ENCODE data around the gene TAF6L. TPM values are rescaled to one million over a fixed set of nuclear protein-coding genes. Genes with fewer than 3 reads are reported as not detected.
A peak's percentile ranks its signal among the peaks of the same experiment; 100 is the strongest.

The TAF6L gene
- total and polyA plus RNA-seq, 9 of the 15 experiments (the other 6 are each of a cell fraction or from before 2014, with no cell fraction given), result 0.04 to 45.5 (median 20.8) TPM

- TF ChIP-seq HMGXB4 (CRISPR knock-in tag; IDR thresholded peaks at IDR 0.05), result peak; percentile 94; the same call in 1 of the 2 replicates
- peak; percentile 89 for TF ChIP-seq TFAP4 (CRISPR knock-in tag; IDR thresholded peaks at IDR 0.05; ENCODE audit: borderline replicate concordance)
- TF ChIP-seq ZNF740 (CRISPR knock-in tag; IDR thresholded peaks at IDR 0.05), result 0 out of 2 replicates have a peak, but pooled peaks have one; percentile 28
- TF ChIP-seq ZNF740 (tag; IDR thresholded peaks at IDR 0.05), result no peak
- no peak for TF ChIP-seq IRF2 (CRISPR knock-in tag; IDR thresholded peaks at IDR 0.05)
- TF ChIP-seq CCNT2 (IDR thresholded peaks at IDR 0.05; ENCODE audit: borderline replicate concordance, extremely low read depth, insufficient read length, low read depth, low read length), result peak; percentile 97
- TF ChIP-seq HSF4 (CRISPR knock-in tag; IDR thresholded peaks at IDR 0.05; ENCODE audit: borderline replicate concordance), result no peak
- 0 out of 2 replicates have a peak, but pooled peaks have one; percentile 16 for TF ChIP-seq CEBPB (tag; IDR thresholded peaks at IDR 0.05)
- peak; percentile 81 for TF ChIP-seq GTF2B (IDR thresholded peaks at IDR 0.05; ENCODE audit: extremely low read depth, insufficient read length)
- TF ChIP-seq POLR2B (IDR thresholded peaks at IDR 0.05; ENCODE audit: low read depth, partially characterized antibody), result peak; percentile 99
- TF ChIP-seq ZNF778 (CRISPR knock-in tag; IDR thresholded peaks at IDR 0.05), result no peak
- TF ChIP-seq ZNF232 (CRISPR knock-in tag; IDR thresholded peaks at IDR 0.05), result peak; percentile 91
- TF ChIP-seq MIER1 (IDR thresholded peaks at IDR 0.05; ENCODE audit: low read depth), result no peak
- TF ChIP-seq PRMT5 (CRISPR knock-in tag; IDR thresholded peaks at IDR 0.05), result no peak
- no peak for TF ChIP-seq RBM39 (optimal IDR thresholded peaks at IDR 0.05; ENCODE audit: low read depth, low read length)
- no peak for TF ChIP-seq GABPB2 (CRISPR knock-in tag; conservative IDR thresholded peaks at IDR 0.05)
- TF ChIP-seq PHB (CRISPR knock-in tag; IDR thresholded peaks at IDR 0.05), result peak; percentile 56; the same call in 1 of the 2 replicates
- no peak for TF ChIP-seq MTF1 (CRISPR knock-in tag; IDR thresholded peaks at IDR 0.05; ENCODE audit: borderline replicate concordance)
- TF ChIP-seq ZBTB49 (CRISPR knock-in tag; IDR thresholded peaks at IDR 0.05; ENCODE audit: borderline replicate concordance), result no peak
- TF ChIP-seq BDP1 (IDR thresholded peaks at IDR 0.05; ENCODE audit: insufficient read depth, insufficient read length), result no peak
- TF ChIP-seq POLR3A (IDR thresholded peaks at IDR 0.05; ENCODE audit: borderline replicate concordance, extremely low read depth, insufficient read depth, insufficient read length), result no peak
Observed at GRCh38 chr11:62805076-62805892, 34.1 kb downstream of the TAF6L start, which contains the start of gene NXF1 (continued).
